CD4-positive, alpha-beta T cell (primary cell): ENCODE measurements around the gene TMEM184B. TPM values are rescaled to one million over a fixed set of nuclear protein-coding genes. Genes with fewer than 3 reads are reported as not detected.

ENCODE experiments used
- ATAC-seq: fragments of 200-7000 bp; cut with Tn5 transposase; one replicate; pipeline ENCODE4 v1.10.0; 2022; ENCODE audit warnings: mild to moderate bottlenecking; ENCODE audit not compliant: poor library complexity
- CTCF ChIA-PET: fragments of 350-600 bp; sonication (Branson Sonifier 250); formaldehyde crosslinking; loops from one replicate; lab custom pipeline; 2021; ENCODE audit warnings: antibody characterized with exemption, inconsistent platforms; lab: Charles Lee
- POLR2A ChIA-PET: fragments of 350-600 bp; sonication (Branson Sonifier 250); formaldehyde crosslinking; loops from one replicate; lab custom pipeline; 2021; ENCODE audit warnings: antibody characterized with exemption, inconsistent platforms; lab: Charles Lee
- DNase-seq, 14 experiments: peaks; one replicate each; pipeline ENCODE4 v3.0.0-alpha.2; 2013 to 2020; ENCODE audit warnings: mixed read lengths in 2 of 14
- H3K27ac ChIP-seq, 2 donors: one replicate each; pipeline versions ENCODE4 v1.5.1 to v1.7.0; 2013; ENCODE audit warnings: low read length in 2 of 2, low read depth in 1 of 2, mild to moderate bottlenecking in 1 of 2
- H3K27me3 ChIP-seq, 2 experiments: 1 replicate in 1 of 2; 2 replicates in 1 of 2; pipeline versions ENCODE4 v1.6.1 to v1.7.0; 2013; ENCODE audit warnings: low read length in 2 of 2, control low read depth in 1 of 2, mild to moderate bottlenecking in 1 of 2, moderate library complexity in 1 of 2; ENCODE audit not compliant: insufficient read depth in 2 of 2, control insufficient read depth in 1 of 2
- H3K36me3 ChIP-seq: one replicate; pipeline ENCODE4 v1.6.1; 2013; ENCODE audit warnings: low read length, control low read depth; ENCODE audit not compliant: insufficient read depth
- H3K4me1 ChIP-seq: one replicate; pipeline ENCODE4 v1.6.1; 2013; ENCODE audit warnings: low read length, control low read depth; ENCODE audit not compliant: insufficient read depth
- H3K4me3 ChIP-seq: one replicate; pipeline ENCODE4 v1.5.1; 2013; ENCODE audit warnings: mild to moderate bottlenecking, low read length, moderate library complexity
- H3K9me3 ChIP-seq, 2 experiments: 1 replicate in 1 of 2; 2 replicates in 1 of 2; pipeline versions ENCODE4 v1.6.1 to v1.7.0; 2013; ENCODE audit warnings: low read length in 2 of 2, mild to moderate bottlenecking in 2 of 2, control low read depth in 1 of 2, moderate library complexity in 1 of 2; ENCODE audit not compliant: control insufficient read depth in 1 of 2, insufficient read depth in 1 of 2
- H3K27ac Mint-ChIP-seq: one replicate; pipeline ENCODE4 v1.8.0; 2020; ENCODE audit warnings: mixed read lengths
- H3K27me3 Mint-ChIP-seq: one replicate; pipeline ENCODE4 v1.8.0; 2021; ENCODE audit warnings: mixed read lengths
- H3K36me3 Mint-ChIP-seq: one replicate; pipeline ENCODE4 v1.8.0; 2021; ENCODE audit warnings: low read depth, mixed read lengths
- H3K4me1 Mint-ChIP-seq: one replicate; pipeline ENCODE4 v1.8.0; 2021; ENCODE audit warnings: low read depth, mixed read lengths
- H3K4me3 Mint-ChIP-seq: one replicate; pipeline ENCODE4 v1.8.0; 2020; ENCODE audit warnings: mild to moderate bottlenecking, mixed read lengths
- H3K9me3 Mint-ChIP-seq: one replicate; pipeline ENCODE4 v1.8.0; 2020; ENCODE audit warnings: mixed read lengths
- CTCF ChIP-seq: fragments of 200-600 bp; IDR thresholded peaks from one replicate; pipeline ENCODE4 v1.8.0; 2022; ENCODE audit warnings: antibody characterized with exemption, mild to moderate bottlenecking
- intact Hi-C, 2 experiments: fragments of 100-400 bp; cut with DNase I in 1 of 2; cut with micrococcal nuclease in 1 of 2; formaldehyde crosslinking; loops; one replicate each; pipeline versions ENCODE4 v1.15.1 to v1.9.0; 2023 to 2025; cut with DNase I, micrococcal nuclease
- total RNA-seq, 174 experiments: library from RNA in 2 of 174; stranded (reverse) in 2 of 174; gene quantifications; one replicate each; pipeline ENCODE4 v1.2.3 and lab custom pipeline; 2021 to 2026

TMEM184B gene
- total RNA-seq, 2 experiments from 2014 or later, result 49.3 to 50.1 TPM

- Mint-ChIP-seq H3K27me3 (no peaks in the 10 kb centered on the region), H3K36me3 (peaks cover 18% of the 10 kb centered on the region), H3K9me3 (no peaks in the 10 kb centered on the region), H3K4me3 (no peak overlapping the region), H3K4me1 (peaks cover 37% of the 10 kb centered on the region), H3K27ac (peak overlapping the region; percentile 65)
- no peaks in the 10 kb centered on the region for H3K9me3 ChIP-seq
- ATAC-seq, result no peak
- ChIA-PET POLR2A (no interaction called here), CTCF (no interaction called here)
- H3K27ac ChIP-seq, result no peak overlapping the region
- H3K27me3 ChIP-seq, result no peaks in the 10 kb centered on the region
- intact Hi-C loops, result no loop called here
- TF ChIP-seq CTCF, result no peak
- H3K4me1 ChIP-seq, result peaks cover 27% of the 10 kb centered on the region
- H3K36me3 ChIP-seq, result no peaks in the 10 kb centered on the region
- H3K4me3 ChIP-seq, result no peak overlapping the region
- no peak for DNase-seq
Observed at GRCh38 chr22:38258895-38259294, 13.9 kb downstream of the TMEM184B start.

- no peaks in the 10 kb centered on the region for H3K9me3 ChIP-seq
- intact Hi-C loops, result no loop called here
- CTCF ChIA-PET, result interaction anchor here (0.8 kb wide), 1 partner anchor 8 kb away, joined by 3 read pairs; no protein-coding TSS in a partner anchor
- H3K4me1 ChIP-seq, result peaks cover 27% of the 10 kb centered on the region
- ATAC-seq, result no peak
- no peak overlapping the region for H3K4me3 ChIP-seq
- H3K4me3 Mint-ChIP-seq, result no peak overlapping the region
- H3K27me3 Mint-ChIP-seq, result no peaks in the 10 kb centered on the region
- H3K36me3 ChIP-seq, result no peaks in the 10 kb centered on the region
- H3K27ac Mint-ChIP-seq, result no peak overlapping the region
- no peak for TF ChIP-seq CTCF
- peaks cover 30% of the 10 kb centered on the region for H3K4me1 Mint-ChIP-seq
- no peak for DNase-seq
- no peak overlapping the region for H3K27ac ChIP-seq
- peaks cover 13% of the 10 kb centered on the region for H3K36me3 Mint-ChIP-seq
- no peaks in the 10 kb centered on the region for H3K27me3 ChIP-seq
- POLR2A ChIA-PET, result interaction anchor here (0.6 to 1.5 kb wide), 2 partner anchors 8 to 352 kb away, joined by 3 to 5 read pairs; no protein-coding TSS in a partner anchor
- no peaks in the 10 kb centered on the region for H3K9me3 Mint-ChIP-seq
Observed at GRCh38 chr22:38257650-38258250, 15.1 kb downstream of the TMEM184B start.

- H3K4me1 ChIP-seq, result peaks cover 23% of the 10 kb centered on the region
- no peaks in the 10 kb centered on the region for H3K9me3 Mint-ChIP-seq
- H3K9me3 ChIP-seq, result no peaks in the 10 kb centered on the region
- no peak overlapping the region for H3K27ac ChIP-seq
- no peak for ATAC-seq
- DNase-seq, result no peak
- intact Hi-C loops, result no loop called here
- H3K4me3 Mint-ChIP-seq, result no peak overlapping the region
- H3K27me3 ChIP-seq, result no peaks in the 10 kb centered on the region
- H3K36me3 ChIP-seq, result no peaks in the 10 kb centered on the region
- H3K4me1 Mint-ChIP-seq, result peaks cover 27% of the 10 kb centered on the region
- H3K27me3 Mint-ChIP-seq, result no peaks in the 10 kb centered on the region
- H3K4me3 ChIP-seq, result no peak overlapping the region
- CTCF ChIA-PET, result interaction anchor here (0.7 to 0.8 kb wide), 2 partner anchors 9 to 291 kb away, joined by 3 read pairs; no protein-coding TSS in a partner anchor
- peaks cover 10% of the 10 kb centered on the region for H3K36me3 Mint-ChIP-seq
- no peak for TF ChIP-seq CTCF
- POLR2A ChIA-PET, result interaction anchor here (0.6 to 1.5 kb wide), 2 partner anchors 9 to 353 kb away, joined by 3 to 5 read pairs; no protein-coding TSS in a partner anchor
- no peak overlapping the region for H3K27ac Mint-ChIP-seq
Observed at GRCh38 chr22:38257181-38257580, 15.6 kb downstream of the TMEM184B start.
